Caco-2 (cell line): ENCODE data around the gene UBL3. TPM values are rescaled to one million over a fixed set of nuclear protein-coding genes. Genes with fewer than 3 reads are reported as not detected.

ENCODE experiments used
- BruUV-seq: library from RNA; stranded (reverse); fragments of 400-500 nt; replicated peaks from 2 replicates; lab custom pipeline; 2021; lab: Mats Ljungman, UMichigan
- CTCF ChIA-PET: fragments of 300-600 bp; sonication (Branson Sonifier 250); formaldehyde crosslinking; loops from one replicate; lab custom pipeline; 2022; ENCODE audit warnings: antibody characterized with exemption; lab: Charles Lee
- POLR2A ChIA-PET: fragments of 300-600 bp; sonication (Branson Sonifier 250); formaldehyde crosslinking; loops from one replicate; lab custom pipeline; 2022; ENCODE audit warnings: antibody characterized with exemption; lab: Charles Lee
- DNase-seq, 2 experiments: peaks; one replicate each; pipeline versions ENCODE4 v3.0.0 to v3.0.0-alpha.2; 2020 to 2022
- H3K27me3 ChIP-seq: replicated peaks from 2 replicates; pipeline ENCODE4 v1.6.0; 2011; ENCODE audit warnings: low read length; ENCODE audit not compliant: control insufficient read depth, insufficient read depth
- H3K36me3 ChIP-seq: 2 replicates; pipeline ENCODE4 v1.5.1; 2011; ENCODE audit warnings: low read length; ENCODE audit not compliant: control insufficient read depth, insufficient read depth
- H3K4me1 ChIP-seq: fragments of 250-450 bp; sonication (Bioruptor Pico); 2 replicates; pipeline ENCODE4 v1.5.1; 2020; ENCODE audit warnings: mild to moderate bottlenecking
- H3K4me3 ChIP-seq: 2 replicates; pipeline ENCODE4 v1.5.1; 2011; ENCODE audit warnings: low read depth, mild to moderate bottlenecking, control low read depth, low read length
- H3K9me3 ChIP-seq: fragments of 250-450 bp; sonication (Bioruptor Pico); 2 replicates; pipeline ENCODE4 v1.5.1; 2020; ENCODE audit warnings: mild to moderate bottlenecking, moderate library complexity
- H3K27ac Mint-ChIP-seq: one replicate; pipeline ENCODE4 v1.8.0; 2022; ENCODE audit warnings: mixed read lengths; ENCODE audit not compliant: unreplicated experiment
- H3K27me3 Mint-ChIP-seq: one replicate; pipeline ENCODE4 v1.8.0; 2022; ENCODE audit warnings: mixed read lengths; ENCODE audit not compliant: insufficient read depth, unreplicated experiment
- H3K36me3 Mint-ChIP-seq: one replicate; pipeline ENCODE4 v1.8.0; 2022; ENCODE audit warnings: mild to moderate bottlenecking, mixed read lengths; ENCODE audit not compliant: insufficient read depth, unreplicated experiment
- H3K4me1 Mint-ChIP-seq: one replicate; pipeline ENCODE4 v1.8.0; 2022; ENCODE audit warnings: low read depth, mixed read lengths; ENCODE audit not compliant: unreplicated experiment
- H3K4me3 Mint-ChIP-seq: one replicate; pipeline ENCODE4 v1.8.0; 2022; ENCODE audit warnings: mild to moderate bottlenecking, moderate library complexity, mixed read lengths; ENCODE audit not compliant: unreplicated experiment
- H3K9me3 Mint-ChIP-seq: one replicate; pipeline ENCODE4 v1.8.0; 2022; ENCODE audit warnings: mixed read lengths; ENCODE audit not compliant: unreplicated experiment
- intact Hi-C: fragments of 100-400 bp; cut with micrococcal nuclease; formaldehyde crosslinking; loops from one replicate; pipeline ENCODE4 v1.10.0; 2022; ENCODE audit not compliant: unreplicated experiment
- total RNA-seq: library from RNA; stranded (reverse); gene quantifications from 2 replicates; pipeline ENCODE4 v1.2.3, GENCODE V29; 2022
- TF ChIP-seq, protein P1 (sequence below), 2 experiments: fragments of 200-600 bp in 1 of 2; IDR thresholded peaks; 1 replicate in 1 of 2; 2 replicates in 1 of 2; pipeline versions ENCODE4 v1.5.1 to v1.8.0; 2011 to 2022; ENCODE audit warnings: antibody characterized with exemption in 1 of 2, control low read depth in 1 of 2, inconsistent platforms in 1 of 2, low read depth in 1 of 2, low read length in 1 of 2, mild to moderate bottlenecking in 1 of 2, moderate library complexity in 1 of 2; ENCODE audit not compliant: insufficient read depth in 1 of 2, severe bottlenecking in 1 of 2, unreplicated experiment in 1 of 2

Gene UBL3
- total RNA-seq, 1 experiment from 2014 or later, result 37.5 TPM

DNA sequence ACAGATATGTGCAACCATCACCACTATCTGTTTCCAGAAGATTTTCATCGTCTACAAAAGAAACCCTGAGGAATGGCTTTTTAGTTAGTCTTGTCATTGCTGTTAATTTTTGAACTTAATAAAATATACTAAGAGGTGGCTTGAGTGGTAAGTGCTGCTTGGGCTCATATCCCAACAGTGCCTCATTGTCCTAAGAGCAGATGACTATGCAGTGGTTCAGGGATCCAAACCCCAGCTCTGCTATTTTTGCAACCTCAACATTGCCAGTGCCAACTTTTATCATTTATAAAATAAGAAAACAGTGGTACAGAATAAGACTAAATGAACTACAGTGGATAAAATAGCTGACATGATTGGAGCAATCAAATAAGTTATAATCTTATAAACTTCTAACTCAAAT lies 131.7 kb downstream of the UBL3 start:
- Mint-ChIP-seq H3K9me3 (no peaks in the 10 kb centered on the region), H3K27me3 (peaks cover 6% of the 10 kb centered on the region), H3K4me1 (peaks cover 7% of the 10 kb centered on the region), H3K27ac (no peak overlapping the region), H3K36me3 (no peaks in the 10 kb centered on the region), H3K4me3 (no peak overlapping the region)
- TF ChIP-seq, protein P1, sequence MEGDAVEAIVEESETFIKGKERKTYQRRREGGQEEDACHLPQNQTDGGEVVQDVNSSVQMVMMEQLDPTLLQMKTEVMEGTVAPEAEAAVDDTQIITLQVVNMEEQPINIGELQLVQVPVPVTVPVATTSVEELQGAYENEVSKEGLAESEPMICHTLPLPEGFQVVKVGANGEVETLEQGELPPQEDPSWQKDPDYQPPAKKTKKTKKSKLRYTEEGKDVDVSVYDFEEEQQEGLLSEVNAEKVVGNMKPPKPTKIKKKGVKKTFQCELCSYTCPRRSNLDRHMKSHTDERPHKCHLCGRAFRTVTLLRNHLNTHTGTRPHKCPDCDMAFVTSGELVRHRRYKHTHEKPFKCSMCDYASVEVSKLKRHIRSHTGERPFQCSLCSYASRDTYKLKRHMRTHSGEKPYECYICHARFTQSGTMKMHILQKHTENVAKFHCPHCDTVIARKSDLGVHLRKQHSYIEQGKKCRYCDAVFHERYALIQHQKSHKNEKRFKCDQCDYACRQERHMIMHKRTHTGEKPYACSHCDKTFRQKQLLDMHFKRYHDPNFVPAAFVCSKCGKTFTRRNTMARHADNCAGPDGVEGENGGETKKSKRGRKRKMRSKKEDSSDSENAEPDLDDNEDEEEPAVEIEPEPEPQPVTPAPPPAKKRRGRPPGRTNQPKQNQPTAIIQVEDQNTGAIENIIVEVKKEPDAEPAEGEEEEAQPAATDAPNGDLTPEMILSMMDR (IDR thresholded peaks at IDR 0.05; ENCODE audit: insufficient read depth in 1 of 2, low read depth in 1 of 2, low read length in 1 of 2, severe bottlenecking in 1 of 2, unreplicated experiment in 1 of 2), result no peak
- H3K27me3 ChIP-seq, result no peaks in the 10 kb centered on the region
- ChIA-PET CTCF (no interaction called here), POLR2A (no interaction called here)
- no peaks in the 10 kb centered on the region for H3K4me1 ChIP-seq
- H3K4me3 ChIP-seq, result no peak overlapping the region
- peaks cover 5% of the 10 kb centered on the region; the same call in 1 of the 2 replicates for H3K9me3 ChIP-seq
- intact Hi-C loops, result no loop called here
- DNase-seq, result no peak
- BruUV-seq, result no TSS peak
- no peaks in the 10 kb centered on the region for H3K36me3 ChIP-seq

DNA sequence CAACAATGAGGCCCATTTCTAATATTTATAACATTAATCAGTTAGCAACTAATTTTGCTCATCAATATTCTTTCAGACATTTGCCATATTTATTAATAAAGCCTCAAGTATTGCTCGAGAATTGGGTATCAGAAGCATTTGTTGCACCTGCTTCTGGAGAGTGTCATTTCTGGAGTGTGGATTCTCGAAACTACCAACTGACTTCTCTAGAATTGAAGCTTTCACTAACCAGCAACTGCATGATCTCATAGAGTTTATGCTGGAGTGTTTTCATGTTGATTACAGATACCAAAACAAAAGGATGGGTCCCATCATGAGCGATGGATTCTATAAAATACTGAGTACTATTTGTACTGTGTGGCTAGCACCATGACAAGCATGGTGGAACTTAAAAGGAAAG lies 133.9 kb downstream of the UBL3 start:
- Histone ChIP-seq H3K9me3 (peaks cover 5% of the 10 kb centered on the region; the same call in 1 of the 2 replicates), H3K27me3 (no peaks in the 10 kb centered on the region; the same call in 1 of the 2 replicates), H3K36me3 (no peaks in the 10 kb centered on the region), H3K4me1 (no peaks in the 10 kb centered on the region), H3K4me3 (no peak overlapping the region)
- no peak overlapping the region for H3K27ac Mint-ChIP-seq
- no TSS peak for BruUV-seq
- H3K4me1 Mint-ChIP-seq, result peaks cover 7% of the 10 kb centered on the region
- ChIA-PET CTCF (no interaction called here), POLR2A (no interaction called here)
- H3K4me3 Mint-ChIP-seq, result no peak overlapping the region
- H3K36me3 Mint-ChIP-seq, result no peaks in the 10 kb centered on the region
- no peak for DNase-seq
- intact Hi-C loops, result no loop called here
- peaks cover 9% of the 10 kb centered on the region for H3K9me3 Mint-ChIP-seq
- TF ChIP-seq, protein P1 (IDR thresholded peaks at IDR 0.05; ENCODE audit: insufficient read depth in 1 of 2, low read depth in 1 of 2, low read length in 1 of 2, severe bottlenecking in 1 of 2, unreplicated experiment in 1 of 2), result no peak
- peaks cover 9% of the 10 kb centered on the region for H3K27me3 Mint-ChIP-seq
